Ishikawa (cell line): ENCODE results near the gene TRIM33.

Experiments
- CREB1 ChIP-seq: IDR thresholded peaks from 2 replicates; pipeline ENCODE4 v1.6.1; 2012; ENCODE audit warnings: low read depth
- EP300 ChIP-seq: IDR thresholded peaks from 2 replicates; pipeline ENCODE4 v1.6.1; 2012; ENCODE audit warnings: borderline replicate concordance
- NFIC ChIP-seq: IDR thresholded peaks from 2 replicates; pipeline ENCODE4 v1.6.1; 2012
- RAD21 ChIP-seq: IDR thresholded peaks from 2 replicates; pipeline ENCODE4 v1.6.1; 2012; ENCODE audit warnings: low read depth
- YY1 ChIP-seq: IDR thresholded peaks from 2 replicates; pipeline ENCODE4 v1.6.1; 2012; ENCODE audit warnings: low read depth

GRCh38 chr1:114470681-114471080, 40.3 kb downstream of the TRIM33 start:
- no peak for TF ChIP-seq NFIC
- TF ChIP-seq YY1 = no peak
- no peak for TF ChIP-seq CREB1
- TF ChIP-seq RAD21 = no peak
- TF ChIP-seq EP300 = no peak
